ENCODE measurements around the gene AXIN1. TPM values are rescaled to one million over a fixed set of nuclear protein-coding genes. Genes with fewer than 3 reads are reported as not detected.
A peak's percentile ranks its signal among the peaks of the same experiment; 100 is the strongest.
"Not testable (repeated sequence)": the region's sequence is repeated elsewhere in the genome, so short reads cannot be mapped to it uniquely, and the experiment has no call there.

Gene AXIN1
- total RNA-seq, 1 experiment from 2014 or later: 42.0 TPM

GRCh38 chr16:363110-363765 is 10.7 kb upstream of the AXIN1 start:
- no peaks in the 10 kb centered on the region for H3K9me2 ChIP-seq (ENCODE audit: insufficient read depth)
- DNase-seq: no peak
- intact Hi-C loops (cut with micrococcal nuclease; ENCODE audit: unreplicated experiment): no loop called here
- no peak overlapping the region for H2AFZ ChIP-seq
- H3K79me2 ChIP-seq (ENCODE audit: low read depth): no peaks in the 10 kb centered on the region
- H4K20me1 ChIP-seq (ENCODE audit: insufficient read depth): no peaks in the 10 kb centered on the region
- peaks cover 6% of the 10 kb centered on the region; the same call in 1 of the 2 replicates for H3K27me3 ChIP-seq (ENCODE audit: insufficient read depth, low read depth)
- H3K4me3 ChIP-seq: no peak overlapping the region
- H3K27ac ChIP-seq: no peak overlapping the region
- no peak overlapping the region for H3K4me2 ChIP-seq
- no TSS peak for BruUV-seq (replicated peaks)
- H3K36me3 ChIP-seq (ENCODE audit: low read depth): peaks cover 3% of the 10 kb centered on the region; the same call in 1 of the 2 replicates
- no peaks in the 10 kb centered on the region for H3K9me3 ChIP-seq (ENCODE audit: insufficient read depth, low read depth)
- TF ChIP-seq EZH2 (IDR thresholded peaks at IDR 0.05; ENCODE audit: low read depth): no peak
- no peak for TF ChIP-seq CTCF (conservative IDR thresholded peaks at IDR 0.05)
- ChIA-PET POLR2A (ENCODE audit: unreplicated experiment) (no interaction called here), CTCF (interaction anchor here (0.9 kb wide), 1 partner anchor 135 kb away, joined by 4 read pairs; no protein-coding TSS in a partner anchor)
- 0 out of 2 replicates have a peak, but pooled peaks cover 5% of the 10 kb centered on the region for H3F3A ChIP-seq (ENCODE audit: insufficient read depth, low read depth)
- H3K4me1 ChIP-seq (replicated peaks; ENCODE audit: insufficient read depth): no peaks in the 10 kb centered on the region

GRCh38 chr16:362702-362999 is 10.1 kb upstream of the AXIN1 start:
- ChIA-PET POLR2A (ENCODE audit: unreplicated experiment) (interaction anchor here (0.6 kb wide), 1 partner anchor 137 kb away, joined by 5 read pairs; no protein-coding TSS in a partner anchor), CTCF (interaction anchor here (0.6 to 2.0 kb wide), 6 partner anchors 12 to 297 kb away, joined by 4 to 10 read pairs (median 7); no protein-coding TSS in a partner anchor)
- H2AFZ ChIP-seq; H3F3A ChIP-seq (ENCODE audit: insufficient read depth, low read depth); BruUV-seq (replicated peaks); H3K27me3 ChIP-seq (ENCODE audit: insufficient read depth, low read depth); H3K79me2 ChIP-seq (ENCODE audit: low read depth); DNase-seq; H3K36me3 ChIP-seq (ENCODE audit: low read depth); H3K4me2 ChIP-seq; H3K9me3 ChIP-seq (ENCODE audit: insufficient read depth, low read depth); H3K27ac ChIP-seq; H3K9me2 ChIP-seq (ENCODE audit: insufficient read depth); H3K4me3 ChIP-seq; H4K20me1 ChIP-seq (ENCODE audit: insufficient read depth); H3K4me1 ChIP-seq (replicated peaks; ENCODE audit: insufficient read depth): not testable (repeated sequence)
- intact Hi-C loops (cut with micrococcal nuclease; ENCODE audit: unreplicated experiment): loop anchor here (1.0 kb wide), 1 partner anchor 255 kb away; no protein-coding TSS in a partner anchor

GRCh38 chr16:361872-362701 is 9.6 kb upstream of the AXIN1 start:
- Histone ChIP-seq H3K27ac (no peak overlapping the region), H3K4me2 (peak overlapping the region; percentile 35; the same call in 1 of the 2 replicates)
- intact Hi-C loops (cut with micrococcal nuclease; ENCODE audit: unreplicated experiment): loop anchor here (1.0 kb wide), 1 partner anchor 255 kb away; no protein-coding TSS in a partner anchor

More at GRCh38 chr16:361872-362701, 9.6 kb upstream of the AXIN1 start:
- peak; percentile 79 for TF ChIP-seq CTCF (conservative IDR thresholded peaks at IDR 0.05)
- no peak for TF ChIP-seq EZH2 (IDR thresholded peaks at IDR 0.05; ENCODE audit: low read depth)
- peaks cover 6% of the 10 kb centered on the region; the same call in 1 of the 2 replicates for H3K27me3 ChIP-seq (ENCODE audit: insufficient read depth, low read depth)
- H3K79me2 ChIP-seq (ENCODE audit: low read depth): no peaks in the 10 kb centered on the region
- ChIA-PET CTCF (interaction anchor here (0.5 to 2.0 kb wide), 8 partner anchors 11 to 296 kb away, joined by 4 to 10 read pairs (median 6); no protein-coding TSS in a partner anchor), POLR2A (ENCODE audit: unreplicated experiment) (interaction anchor here (0.6 kb wide), 1 partner anchor 136 kb away, joined by 5 read pairs; no protein-coding TSS in a partner anchor)
- H3K9me2 ChIP-seq (ENCODE audit: insufficient read depth): no peaks in the 10 kb centered on the region
- no peak overlapping the region for H3K4me3 ChIP-seq
- H3F3A ChIP-seq (ENCODE audit: insufficient read depth, low read depth): 0 out of 2 replicates have a peak, but pooled peaks cover 5% of the 10 kb centered on the region
- no peak overlapping the region for H2AFZ ChIP-seq
- DNase-seq: peak; percentile 74 to 91
- H4K20me1 ChIP-seq (ENCODE audit: insufficient read depth): no peaks in the 10 kb centered on the region
- no peaks in the 10 kb centered on the region for H3K9me3 ChIP-seq (ENCODE audit: insufficient read depth, low read depth)
- no peaks in the 10 kb centered on the region for H3K4me1 ChIP-seq (replicated peaks; ENCODE audit: insufficient read depth)
- H3K36me3 ChIP-seq (ENCODE audit: low read depth): peaks cover 3% of the 10 kb centered on the region; the same call in 1 of the 2 replicates
- BruUV-seq (replicated peaks): no TSS peak

All from PC-9 (cell line).